ENCODE data around the gene FBXW7.
A peak's percentile ranks its signal among the peaks of the same experiment; 100 is the strongest.

Gene FBXW7

DNA sequence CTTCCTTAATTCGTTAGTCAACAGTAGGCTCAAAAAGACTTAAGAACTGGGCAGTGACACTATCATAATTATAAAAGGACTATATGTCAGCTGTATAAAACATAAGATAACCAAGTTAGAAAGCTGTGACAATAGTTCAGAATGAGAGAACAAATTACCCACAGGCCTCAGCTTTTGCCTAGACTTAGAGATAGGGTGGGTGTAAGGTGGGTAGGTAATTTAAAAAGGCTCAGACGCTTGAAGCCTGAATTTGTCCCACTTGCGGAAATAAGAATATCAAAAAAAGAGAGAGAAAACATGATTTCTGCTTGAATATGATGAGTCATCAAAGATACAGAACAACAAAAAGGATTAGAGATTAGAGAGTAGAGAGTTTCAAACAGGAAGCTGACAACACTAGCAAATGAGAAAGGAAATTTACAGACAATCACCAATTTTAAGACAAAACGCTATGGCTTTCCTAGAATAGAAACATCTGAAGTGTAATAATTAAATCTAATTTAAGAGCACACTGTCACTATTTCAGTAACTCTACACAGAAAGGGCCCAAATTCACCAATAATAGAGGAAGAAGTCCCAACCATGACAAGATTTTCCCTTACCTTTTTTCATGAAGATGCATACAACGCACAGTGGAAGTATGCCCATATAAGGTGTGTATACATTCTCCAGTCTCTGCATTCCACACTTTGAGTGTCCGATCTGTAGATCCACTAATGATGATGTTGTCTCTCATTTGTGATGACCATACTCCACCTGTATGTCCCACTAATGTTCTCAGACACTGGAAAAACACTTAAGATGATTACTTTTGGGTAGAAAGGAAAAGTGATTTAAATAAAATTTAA, 208.1 kb downstream of the FBXW7 start:
- Mint-ChIP-seq H3K27ac (peak overlapping the region; percentile 15 to 36), H3K9me3 (no peaks in the 10 kb centered on the region), H3K27me3 (no peaks in the 10 kb centered on the region), H3K4me3 (no peak overlapping the region), H3K36me3 (ENCODE audit: insufficient read depth) (peaks cover 49% of the 10 kb centered on the region), H3K4me1 (ENCODE audit: low read depth in 2 of 2) (no peaks in the 10 kb centered on the region)
- DNase-seq = no peak
- no peak for ATAC-seq (replicated peaks)

DNA sequence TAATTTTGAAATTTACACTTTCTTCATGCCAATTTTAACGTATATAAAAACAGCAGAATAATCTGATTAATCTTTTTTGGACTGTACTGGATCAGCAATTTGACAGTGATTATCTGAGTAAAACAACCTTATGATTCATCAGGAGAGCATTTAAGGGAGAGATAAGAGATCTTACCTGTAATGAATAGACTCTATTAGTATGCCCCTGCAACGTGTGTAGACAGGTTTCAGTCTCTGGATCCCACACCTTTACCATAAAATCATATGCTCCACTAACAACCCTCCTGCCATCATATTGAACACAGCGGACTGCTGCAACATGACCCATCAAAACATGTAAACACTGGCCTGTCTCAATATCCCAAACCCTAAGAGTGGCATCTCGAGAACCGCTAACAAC, 210.1 kb downstream of the FBXW7 start:
- Mint-ChIP-seq H3K27ac (peak overlapping the region in 1 of 2 donors; percentile 42), H3K4me3 (no peak overlapping the region), H3K36me3 (ENCODE audit: insufficient read depth) (peaks cover 42% of the 10 kb centered on the region), H3K27me3 (no peaks in the 10 kb centered on the region), H3K9me3 (no peaks in the 10 kb centered on the region), H3K4me1 (ENCODE audit: low read depth in 2 of 2) (no peaks in the 10 kb centered on the region)
- no peak for ATAC-seq (replicated peaks)
- no peak for DNase-seq

DNA sequence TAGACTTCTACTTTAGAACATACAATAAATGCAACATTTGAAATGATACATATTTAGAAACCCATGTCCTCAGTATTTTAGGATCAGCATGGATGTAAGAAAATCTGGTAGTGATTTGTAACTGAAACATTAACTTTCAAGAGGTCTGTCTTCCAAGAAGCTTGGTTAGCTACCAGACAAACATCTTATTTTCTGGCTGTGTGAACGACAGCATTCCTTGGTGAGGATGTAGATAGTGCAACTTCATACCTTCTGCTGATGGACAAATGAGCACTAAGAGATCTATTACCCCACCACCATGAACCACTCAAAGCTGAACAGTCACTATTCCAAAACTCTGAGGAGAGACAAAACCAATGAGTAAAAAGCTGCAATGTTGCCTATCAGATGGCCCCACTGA, 212.7 kb downstream of the FBXW7 start:
- Mint-ChIP-seq H3K36me3 (ENCODE audit: insufficient read depth) (peaks cover 30% of the 10 kb centered on the region), H3K4me1 (ENCODE audit: low read depth in 2 of 2) (no peaks in the 10 kb centered on the region), H3K4me3 (no peak overlapping the region), H3K27me3 (no peaks in the 10 kb centered on the region), H3K9me3 (no peaks in the 10 kb centered on the region), H3K27ac (peak overlapping the region in 1 of 2 donors; percentile 38)
- DNase-seq (no peak), ATAC-seq (replicated peaks) (no peak)

DNA sequence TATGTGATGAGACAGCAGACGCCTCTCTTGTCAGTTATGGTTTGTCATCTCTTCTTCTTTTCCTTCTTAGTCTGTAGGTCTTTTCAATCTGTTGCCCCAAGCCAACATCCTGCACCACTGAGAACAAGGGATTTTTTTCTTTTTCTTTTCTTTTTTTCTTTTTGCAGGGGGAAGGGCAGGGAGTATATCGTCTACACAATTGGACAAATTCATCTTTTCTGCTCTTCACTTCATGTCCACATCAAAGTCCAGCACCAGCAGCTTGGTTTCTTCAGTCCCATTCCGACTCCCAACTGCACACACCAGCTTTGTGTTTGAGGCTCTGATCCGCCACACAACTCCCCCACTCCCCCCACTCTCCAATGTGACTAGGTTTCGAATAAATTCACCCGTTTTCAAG, 213.2 kb downstream of the FBXW7 start:
- DNase-seq (no peak), ATAC-seq (replicated peaks) (no peak)
- Mint-ChIP-seq H3K36me3 (ENCODE audit: insufficient read depth) (peaks cover 25% of the 10 kb centered on the region), H3K27ac (peak overlapping the region in 1 of 2 donors; percentile 38), H3K27me3 (no peaks in the 10 kb centered on the region), H3K9me3 (no peaks in the 10 kb centered on the region), H3K4me1 (ENCODE audit: low read depth in 2 of 2) (no peaks in the 10 kb centered on the region), H3K4me3 (no peak overlapping the region)

DNA sequence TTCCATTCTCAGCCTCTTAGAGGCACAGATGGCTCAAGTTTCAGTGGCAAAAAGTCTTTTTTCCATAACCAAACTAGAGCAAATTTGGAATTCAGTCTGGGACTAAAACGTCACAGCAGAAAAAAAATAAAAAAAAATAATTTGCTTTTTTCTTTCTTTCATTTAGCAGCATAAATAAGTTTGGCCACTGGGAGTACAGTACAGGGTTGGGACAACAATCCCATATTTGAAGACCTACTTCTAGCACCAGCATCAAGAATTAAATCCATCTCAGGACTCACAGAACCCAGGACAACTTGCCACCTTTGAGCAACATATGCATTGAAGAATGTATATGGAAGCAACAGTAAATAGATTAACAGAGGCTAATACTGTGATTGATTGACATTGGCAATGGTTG, 214.0 kb downstream of the FBXW7 start:
- Mint-ChIP-seq H3K36me3 (ENCODE audit: insufficient read depth) (peaks cover 19% of the 10 kb centered on the region), H3K27ac (peak overlapping the region in 1 of 2 donors; percentile 38), H3K27me3 (no peaks in the 10 kb centered on the region), H3K4me1 (ENCODE audit: low read depth in 2 of 2) (no peaks in the 10 kb centered on the region), H3K4me3 (no peak overlapping the region), H3K9me3 (no peaks in the 10 kb centered on the region)
- DNase-seq = no peak
- no peak for ATAC-seq (replicated peaks)

DNA sequence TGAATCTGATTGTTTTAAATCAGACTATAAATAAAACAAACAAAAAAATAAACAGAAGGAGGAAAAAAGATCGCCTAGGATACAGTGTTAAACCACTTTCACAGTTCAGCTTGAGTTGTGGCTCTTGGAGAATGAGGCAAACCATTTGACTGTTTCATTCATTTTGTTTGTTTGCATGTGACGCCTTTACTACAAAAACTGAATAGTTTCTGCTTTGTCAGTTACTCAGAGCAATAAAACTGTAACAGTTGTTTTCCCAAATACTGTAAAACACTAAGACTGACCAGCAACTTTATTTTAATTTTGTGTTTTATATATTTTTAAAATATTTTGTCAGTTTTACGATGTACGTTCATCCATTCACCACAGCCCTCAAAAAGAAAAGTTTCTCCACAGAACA, 214.5 kb downstream of the FBXW7 start:
- H3K36me3 Mint-ChIP-seq (ENCODE audit: insufficient read depth) = peaks cover 19% of the 10 kb centered on the region
- H3K27ac Mint-ChIP-seq = peak overlapping the region in 1 of 2 donors; percentile 38
- H3K27me3 Mint-ChIP-seq = no peaks in the 10 kb centered on the region

DNA sequence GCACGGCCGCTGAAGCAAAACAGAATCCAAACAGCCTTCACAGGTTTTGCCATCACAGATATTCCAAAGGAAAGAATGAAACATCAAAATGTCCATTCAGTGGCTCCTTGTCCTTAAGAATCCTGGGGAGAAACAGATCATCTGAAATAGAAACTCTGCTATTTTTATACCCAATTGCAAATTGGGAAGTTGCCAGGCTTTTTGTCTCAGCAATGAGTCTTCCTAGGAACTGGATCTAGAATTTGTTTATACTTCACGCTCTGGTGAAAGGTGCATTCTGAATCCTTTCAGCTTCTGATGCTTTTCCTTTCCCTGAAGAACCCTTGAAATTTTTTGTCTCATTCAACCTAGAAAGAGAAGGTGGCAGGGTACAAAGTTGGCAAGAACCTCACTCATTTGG, 218.9 kb downstream of the FBXW7 start:
- no peak overlapping the region for H3K4me3 Mint-ChIP-seq
- H3K4me1 Mint-ChIP-seq (ENCODE audit: low read depth in 2 of 2) = no peaks in the 10 kb centered on the region
- H3K27me3 Mint-ChIP-seq = no peaks in the 10 kb centered on the region
- DNase-seq (no peak), ATAC-seq (replicated peaks) (no peak)
- no peaks in the 10 kb centered on the region for H3K9me3 Mint-ChIP-seq
- no peak overlapping the region for H3K27ac Mint-ChIP-seq
- H3K36me3 Mint-ChIP-seq (ENCODE audit: insufficient read depth) = peaks cover 1% of the 10 kb centered on the region

More for the DNA sequence above, 214.5 kb downstream of the FBXW7 start:
- no peak for DNase-seq
- no peaks in the 10 kb centered on the region for H3K4me1 Mint-ChIP-seq (ENCODE audit: low read depth in 2 of 2)
- H3K9me3 Mint-ChIP-seq = no peaks in the 10 kb centered on the region
- H3K4me3 Mint-ChIP-seq = no peak overlapping the region
- no peak for ATAC-seq (replicated peaks)

DNA sequence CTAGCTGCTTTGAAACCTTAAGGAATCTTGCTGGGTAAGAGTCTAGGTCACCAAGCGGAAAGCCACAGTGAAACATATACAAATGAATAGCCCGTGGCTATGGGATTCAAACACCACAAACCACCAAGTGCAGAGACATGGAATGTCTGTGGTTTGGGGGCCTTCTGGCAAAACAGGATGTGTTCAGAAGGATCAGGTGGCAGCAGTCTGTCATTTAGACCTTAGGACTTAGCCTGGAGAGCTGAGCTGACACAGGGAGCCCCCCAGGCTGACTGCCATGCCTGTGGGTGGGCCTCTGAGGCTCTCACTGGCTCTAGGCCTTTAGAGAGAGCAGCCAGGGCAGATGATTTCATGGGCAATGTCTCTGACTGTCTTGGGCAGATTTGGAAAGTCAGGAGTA, 225.6 kb downstream of the FBXW7 start:
- Mint-ChIP-seq H3K9me3 (no peaks in the 10 kb centered on the region), H3K4me3 (no peak overlapping the region), H3K27ac (no peak overlapping the region), H3K27me3 (peaks cover 6% of the 10 kb centered on the region in 2 donors), H3K4me1 (ENCODE audit: low read depth in 2 of 2) (no peaks in the 10 kb centered on the region), H3K36me3 (ENCODE audit: insufficient read depth) (no peaks in the 10 kb centered on the region)
- DNase-seq (no peak), ATAC-seq (replicated peaks) (no peak)

DNA sequence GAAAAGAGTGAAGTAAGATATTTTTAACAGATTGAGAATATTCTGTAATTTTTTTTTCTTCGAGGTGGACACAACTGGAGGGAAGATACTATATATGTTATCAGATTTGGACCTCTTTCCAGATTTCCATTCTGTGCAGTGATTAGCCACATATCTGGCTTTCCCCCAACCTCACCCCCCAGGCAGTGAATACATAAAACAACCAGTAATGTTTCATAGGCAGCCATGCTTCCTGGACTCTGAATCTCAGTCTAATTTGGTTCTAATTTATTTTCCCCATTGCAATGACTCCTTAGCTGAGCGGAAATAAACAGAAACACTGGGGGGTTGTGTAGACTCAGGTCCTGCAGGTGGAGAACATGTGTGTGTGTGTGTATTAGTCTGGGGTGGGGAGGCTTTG, 226.5 kb downstream of the FBXW7 start:
- Mint-ChIP-seq H3K36me3 (ENCODE audit: insufficient read depth) (no peaks in the 10 kb centered on the region), H3K4me1 (ENCODE audit: low read depth in 2 of 2) (no peaks in the 10 kb centered on the region), H3K4me3 (no peak overlapping the region), H3K27me3 (peaks cover 8 to 10% of the 10 kb centered on the region in 2 donors), H3K9me3 (no peaks in the 10 kb centered on the region), H3K27ac (no peak overlapping the region)
- no peak for ATAC-seq (replicated peaks)
- DNase-seq = no peak

DNA sequence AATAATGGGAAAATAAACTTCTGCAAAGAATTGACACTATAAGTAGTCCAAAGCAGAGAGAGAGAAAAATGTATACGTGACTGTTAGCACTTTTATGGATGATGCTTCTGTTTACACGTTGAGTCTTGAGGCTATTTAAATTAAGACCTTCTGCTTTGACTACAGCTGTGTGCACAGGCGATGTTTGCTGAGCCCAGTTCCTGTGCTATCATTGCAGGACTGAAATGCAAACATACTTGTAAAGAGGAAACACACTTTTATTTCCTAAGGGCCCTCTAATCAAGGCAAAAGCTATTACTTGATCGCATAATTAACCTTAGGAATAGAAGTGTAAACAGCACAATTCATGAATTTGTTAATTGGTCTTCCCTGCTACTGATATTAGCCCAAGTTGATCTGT, 226.9 kb downstream of the FBXW7 start:
- no peaks in the 10 kb centered on the region for H3K9me3 Mint-ChIP-seq
- ATAC-seq (replicated peaks) (no peak), DNase-seq (no peak)
- H3K36me3 Mint-ChIP-seq (ENCODE audit: insufficient read depth) = no peaks in the 10 kb centered on the region
- no peaks in the 10 kb centered on the region for H3K4me1 Mint-ChIP-seq (ENCODE audit: low read depth in 2 of 2)
- no peak overlapping the region for H3K27ac Mint-ChIP-seq
- H3K27me3 Mint-ChIP-seq = peaks cover 8 to 10% of the 10 kb centered on the region in 2 donors
- H3K4me3 Mint-ChIP-seq = no peak overlapping the region

DNA sequence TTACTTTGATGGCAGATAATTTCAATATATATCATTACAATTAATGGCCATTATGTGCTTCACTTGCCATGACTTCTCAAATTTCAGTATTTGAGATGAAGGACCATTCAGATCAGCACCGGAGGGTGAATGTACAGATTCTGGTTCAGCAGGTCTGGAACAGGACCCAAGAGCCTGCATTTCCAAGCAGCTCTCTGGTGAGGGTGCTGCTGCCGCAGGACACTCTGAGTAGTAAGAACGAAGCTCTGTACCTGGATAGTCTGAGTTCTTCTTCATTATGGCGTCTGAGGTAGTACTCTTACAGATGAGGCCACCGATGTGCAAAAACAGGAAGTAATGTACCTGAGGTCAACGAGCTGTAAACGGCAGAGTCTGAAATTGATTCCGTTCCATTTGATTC, 228.2 kb downstream of the FBXW7 start:
- H3K4me1 Mint-ChIP-seq (ENCODE audit: low read depth in 2 of 2) = no peaks in the 10 kb centered on the region
- DNase-seq (no peak), ATAC-seq (replicated peaks) (no peak)
- H3K27me3 Mint-ChIP-seq = peaks cover 8 to 10% of the 10 kb centered on the region in 2 donors
- H3K9me3 Mint-ChIP-seq = no peaks in the 10 kb centered on the region
- H3K36me3 Mint-ChIP-seq (ENCODE audit: insufficient read depth) = no peaks in the 10 kb centered on the region
- H3K27ac Mint-ChIP-seq = no peak overlapping the region
- H3K4me3 Mint-ChIP-seq = no peak overlapping the region

DNA sequence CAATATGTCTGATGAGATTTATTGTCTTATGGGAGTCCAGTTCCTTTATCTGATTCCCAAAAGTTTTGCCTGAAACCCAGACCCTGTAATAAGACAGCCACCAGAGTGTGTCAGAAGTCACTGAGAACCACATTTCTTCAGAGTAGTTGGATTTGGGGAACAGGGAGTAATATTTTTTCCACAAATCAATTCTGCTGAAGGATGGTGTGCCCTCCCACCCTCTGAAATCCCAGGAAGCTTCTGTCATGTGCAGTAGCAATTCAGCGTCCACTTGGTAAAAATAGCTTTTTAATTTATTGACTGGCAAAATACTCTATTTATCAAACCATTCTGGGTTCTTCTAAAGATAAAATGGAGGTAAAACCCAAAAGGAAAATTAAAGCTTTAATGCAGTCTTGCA, 229.4 kb downstream of the FBXW7 start:
- Mint-ChIP-seq H3K4me3 (no peak overlapping the region), H3K36me3 (ENCODE audit: insufficient read depth) (no peaks in the 10 kb centered on the region), H3K27ac (no peak overlapping the region), H3K27me3 (peaks cover 8 to 10% of the 10 kb centered on the region in 2 donors), H3K9me3 (no peaks in the 10 kb centered on the region), H3K4me1 (ENCODE audit: low read depth in 2 of 2) (no peaks in the 10 kb centered on the region)
- no peak for DNase-seq
- no peak for ATAC-seq (replicated peaks)

DNA sequence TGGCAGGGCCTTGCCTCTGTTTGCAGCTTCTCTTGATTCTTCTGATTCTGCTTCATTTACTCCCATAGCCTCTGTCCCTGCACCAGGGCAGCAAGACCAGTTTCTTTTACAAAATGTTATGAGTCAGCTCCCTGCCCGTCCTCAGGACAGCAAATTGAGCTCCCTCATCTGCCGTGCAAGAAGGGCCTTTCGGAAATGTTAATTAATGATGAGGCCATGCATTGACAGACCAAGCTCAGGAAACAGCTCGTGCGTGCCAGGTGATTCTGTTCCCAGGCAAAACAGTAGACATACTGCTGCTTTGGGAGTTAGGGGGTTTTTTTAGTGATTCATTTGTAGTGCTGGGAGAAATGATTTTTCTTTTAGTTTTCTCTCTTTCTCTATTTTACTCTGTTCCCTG, 231.7 kb downstream of the FBXW7 start:
- Mint-ChIP-seq H3K27ac (no peak overlapping the region), H3K4me3 (no peak overlapping the region), H3K27me3 (peaks cover 13 to 15% of the 10 kb centered on the region in 2 donors), H3K36me3 (ENCODE audit: insufficient read depth) (no peaks in the 10 kb centered on the region), H3K4me1 (ENCODE audit: low read depth in 2 of 2) (no peaks in the 10 kb centered on the region), H3K9me3 (no peaks in the 10 kb centered on the region)
- DNase-seq = no peak
- no peak for ATAC-seq (replicated peaks)

DNA sequence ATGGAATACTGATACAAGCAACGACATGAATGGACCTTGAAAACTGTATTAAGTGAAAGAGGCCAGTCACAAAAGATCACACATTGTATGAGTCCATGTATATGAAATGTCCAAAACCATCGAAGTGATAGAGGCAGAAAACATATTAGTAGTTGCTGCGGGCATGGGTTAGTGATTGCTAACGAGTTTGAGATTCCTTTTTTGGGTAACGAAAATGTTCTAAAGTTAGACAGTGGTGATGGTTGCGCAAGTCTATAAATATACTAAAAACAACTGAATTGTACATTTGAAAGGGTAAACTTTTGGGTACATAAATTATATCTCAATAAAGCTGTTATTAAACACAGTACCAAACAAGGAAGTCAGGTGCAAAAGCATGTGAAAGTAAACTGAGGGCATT, 234.5 kb downstream of the FBXW7 start:
- Mint-ChIP-seq H3K36me3 (ENCODE audit: insufficient read depth) (no peaks in the 10 kb centered on the region), H3K4me3 (no peak overlapping the region), H3K9me3 (no peaks in the 10 kb centered on the region), H3K27ac (no peak overlapping the region), H3K27me3 (peaks cover 16 to 20% of the 10 kb centered on the region in 2 donors), H3K4me1 (ENCODE audit: low read depth in 2 of 2) (no peaks in the 10 kb centered on the region)
- no peak for ATAC-seq (replicated peaks)
- DNase-seq = no peak

Data from effector memory CD8-positive, alpha-beta T cell (primary cell).